ENCODE results near the gene ELAPOR1. TPM values are rescaled to one million over a fixed set of nuclear protein-coding genes. Genes with fewer than 3 reads are reported as not detected.

The ELAPOR1 gene
- under 0.01 and 0.20 TPM in 2 replicates for total RNA-seq

GRCh38 chr1:109113590-109114341 is at the start of gene ELAPOR1:
ELAPOR1 (plus strand) TSS chr1:109114115; CDS start chr1:109114184, 69 bp downstream.

GRCh38 chr1:109075531-109076490 is 38.1 kb upstream of the ELAPOR1 start, which contains the start of gene TAF13:
TAF13 (minus strand) TSS chr1:109076003; CDS start chr1:109075947, 56 bp downstream.

GRCh38 chr1:109090196-109091077 is 23.5 kb upstream of the ELAPOR1 start, which contains the start of gene TMEM167B:
TMEM167B (plus strand) TSS chr1:109090764; CDS start chr1:109090873, 109 bp downstream.

Small RNA genes lying within 50 kb of the gene (small RNA-seq; reads per million reads assigned to genes)
- not detected for gene AL356488.2

Other genes with a start within 250 kb of the ELAPOR1 start
- 50.3 and 76.4 TPM in 2 replicates for gene GPSM2, start 237.1 kb upstream of the ELAPOR1 start, total RNA-seq
- 20.9 and 23.7 TPM in 2 replicates for gene CLCC1, start 150.6 kb upstream of the ELAPOR1 start, total RNA-seq
- gene WDR47, start 72.0 kb upstream of the ELAPOR1 start, total RNA-seq, result 11.8 and 13.5 TPM in 2 replicates
- 37.8 and 44.6 TPM in 2 replicates for gene TAF13, start 38.1 kb upstream of the ELAPOR1 start, total RNA-seq
- 9.4 and 15.1 TPM in 2 replicates for gene TMEM167B, start 23.4 kb upstream of the ELAPOR1 start, total RNA-seq
- 152 and 170 TPM in 2 replicates for gene SARS1, start 99.8 kb downstream of the ELAPOR1 start, total RNA-seq
- under 0.01 TPM in 2 replicates for gene CELSR2, start 135.4 kb downstream of the ELAPOR1 start, total RNA-seq
- 13.6 and 20.9 TPM in 2 replicates for gene PSRC1, start 169.0 kb downstream of the ELAPOR1 start, total RNA-seq
- not detected in 2 replicates for gene MYBPHL, start 192.9 kb downstream of the ELAPOR1 start, total RNA-seq